ENCODE results near the gene BTBD16. TPM values are rescaled to one million over a fixed set of nuclear protein-coding genes. Genes with fewer than 3 reads are reported as not detected.

The BTBD16 gene
- total RNA-seq, 6 donors from 2014 or later = 0.20 to 1.8 (median 0.91) TPM; not detected in 3

GRCh38 chr10:122304054-122304579, 33.0 kb downstream of the BTBD16 start:
- DNase-seq (no peak), ATAC-seq (ENCODE audit: low FRiP score in 2 of 2) (no peak)
- 81 to 94% methylated on average over 7 of the region's 7 CpGs for WGBS, 2 donors
- H3K36me3 ChIP-seq = no peaks in the 10 kb centered on the region
- TF ChIP-seq POLR2A (IDR thresholded peaks at IDR 0.05) (no peak), CTCF (IDR thresholded peaks at IDR 0.05) (no peak), EP300 (IDR thresholded peaks at IDR 0.05) (no peak), POLR2AphosphoS5 (IDR thresholded peaks at IDR 0.05) (no peak)
- no peak overlapping the region for H3K27ac ChIP-seq
- H3K27me3 ChIP-seq = no peaks in the 10 kb centered on the region
- H3K4me1 ChIP-seq = peaks cover 0 to 7% (median 2%) of the 10 kb centered on the region in 4 donors
- H3K4me3 ChIP-seq = no peak overlapping the region
- H3K9me3 ChIP-seq = no peaks in the 10 kb centered on the region

DNA sequence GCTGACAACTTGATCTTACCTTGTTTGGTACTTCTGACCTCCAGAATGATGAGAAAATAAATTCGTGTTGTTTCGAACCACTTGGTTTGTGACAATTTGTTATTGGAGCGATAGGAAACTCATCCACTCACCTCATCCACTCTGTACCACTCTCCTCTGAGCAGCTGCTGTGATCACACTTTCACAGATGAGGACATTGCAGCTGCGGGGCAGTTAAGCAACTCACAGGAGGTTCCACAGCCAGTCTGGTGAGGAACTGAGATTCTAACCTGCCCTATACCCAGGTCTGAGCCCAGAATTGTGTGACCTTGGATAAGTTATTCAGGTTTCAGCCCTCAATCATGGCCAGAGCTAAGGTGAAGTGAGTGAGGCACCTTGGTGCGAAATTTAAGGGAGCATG, 35.2 kb downstream of the BTBD16 start:
- DNase-seq = no peak
- TF ChIP-seq POLR2AphosphoS5 (IDR thresholded peaks at IDR 0.05) (no peak), EP300 (IDR thresholded peaks at IDR 0.05) (no peak), CTCF (IDR thresholded peaks at IDR 0.05) (no peak), POLR2A (IDR thresholded peaks at IDR 0.05) (no peak)
- no peak for ATAC-seq (ENCODE audit: low FRiP score in 2 of 2)
- Histone ChIP-seq H3K9me3 (no peaks in the 10 kb centered on the region), H3K4me1 (peaks cover 0 to 10% (median 2%) of the 10 kb centered on the region in 4 donors), H3K27me3 (no peaks in the 10 kb centered on the region), H3K36me3 (no peaks in the 10 kb centered on the region), H3K4me3 (no peak overlapping the region), H3K27ac (no peak overlapping the region)
- 87 to 95% methylated on average over 5 of the region's 5 CpGs for WGBS, 2 donors

- Histone ChIP-seq H3K9me3 (no peaks in the 10 kb centered on the region), H3K27ac (no peak overlapping the region), H3K4me3 (no peak overlapping the region), H3K36me3 (no peaks in the 10 kb centered on the region), H3K27me3 (no peaks in the 10 kb centered on the region), H3K4me1 (peaks cover 0 to 11% (median 2%) of the 10 kb centered on the region in 4 donors)
- ATAC-seq (ENCODE audit: low FRiP score in 2 of 2) (no peak), DNase-seq (no peak)
- WGBS, 2 donors = 63 to 65% methylated on average over 3 of the region's 3 CpGs
- TF ChIP-seq POLR2AphosphoS5 (IDR thresholded peaks at IDR 0.05) (no peak), CTCF (IDR thresholded peaks at IDR 0.05) (no peak), POLR2A (IDR thresholded peaks at IDR 0.05) (no peak), EP300 (IDR thresholded peaks at IDR 0.05) (no peak)
Observed at GRCh38 chr10:122306744-122307143, 35.6 kb downstream of the BTBD16 start.

GRCh38 chr10:122307669-122308416, 36.7 kb downstream of the BTBD16 start:
- Histone ChIP-seq H3K27ac (peak overlapping the region in 1 of 4 donors; percentile 15), H3K4me3 (no peak overlapping the region), H3K9me3 (no peaks in the 10 kb centered on the region), H3K36me3 (no peaks in the 10 kb centered on the region), H3K4me1 (peaks cover 0 to 11% (median 2%) of the 10 kb centered on the region in 4 donors), H3K27me3 (no peaks in the 10 kb centered on the region)
- ATAC-seq (ENCODE audit: low FRiP score in 2 of 2) (peak in 1 of 2 donors; percentile 87), DNase-seq (no peak)
- TF ChIP-seq POLR2AphosphoS5 (IDR thresholded peaks at IDR 0.05) (peak in 1 of 2 donors; percentile 44), POLR2A (IDR thresholded peaks at IDR 0.05) (no peak), EP300 (IDR thresholded peaks at IDR 0.05) (peak in 2 of 4 donors; percentile 34)
- 47 to 51% methylated on average over 13 of the region's 13 CpGs for WGBS, 2 donors

DNA sequence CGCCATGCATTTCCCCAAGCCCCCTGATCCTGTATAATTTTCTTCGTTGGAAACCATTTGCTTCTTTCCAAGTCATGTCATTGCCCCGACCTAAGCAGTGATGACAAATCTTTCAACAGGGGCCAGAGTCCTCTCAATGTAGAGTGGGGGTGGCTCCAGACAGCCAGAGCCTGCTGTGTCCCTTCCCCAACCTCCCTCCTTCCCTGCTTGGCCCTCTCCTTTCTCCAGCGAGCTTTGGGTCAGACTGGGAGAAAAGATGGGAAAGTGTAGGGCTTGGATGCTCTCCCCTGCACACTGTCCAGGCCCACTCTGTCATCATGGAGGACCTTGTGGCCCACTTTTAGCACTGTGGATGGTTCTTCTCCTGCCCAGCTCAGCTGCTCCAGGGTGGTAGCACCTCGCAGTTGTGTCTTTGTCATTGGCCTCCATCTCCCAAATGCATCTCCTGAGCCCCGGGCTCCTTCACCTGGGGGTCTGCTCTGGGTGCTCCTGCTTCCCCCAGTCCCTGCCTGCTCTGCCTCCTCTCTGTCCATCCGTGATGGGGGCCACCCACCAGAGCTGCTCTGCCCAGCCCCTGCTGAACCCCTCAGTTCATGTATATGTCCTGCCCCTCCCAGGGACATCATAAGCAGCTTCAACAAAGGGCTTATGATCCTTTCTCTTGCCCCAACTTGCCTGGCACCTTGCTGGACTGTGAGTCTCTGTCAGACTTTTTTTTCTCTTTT, 37.5 kb downstream of the BTBD16 start:
- 82 to 87% methylated on average over 7 of the region's 7 CpGs for WGBS, 2 donors
- H3K4me1 ChIP-seq = peaks cover 0 to 11% (median 2%) of the 10 kb centered on the region in 4 donors
- TF ChIP-seq POLR2A (IDR thresholded peaks at IDR 0.05) (no peak), CTCF (IDR thresholded peaks at IDR 0.05) (no peak), EP300 (IDR thresholded peaks at IDR 0.05) (no peak), POLR2AphosphoS5 (IDR thresholded peaks at IDR 0.05) (no peak)
- H3K27ac ChIP-seq = peak overlapping the region in 1 of 4 donors; percentile 15
- ATAC-seq (ENCODE audit: low FRiP score in 2 of 2) (peak; percentile 25 to 44), DNase-seq (no peak)
- no peaks in the 10 kb centered on the region for H3K27me3 ChIP-seq
- H3K4me3 ChIP-seq = no peak overlapping the region
- H3K9me3 ChIP-seq = no peaks in the 10 kb centered on the region
- no peaks in the 10 kb centered on the region for H3K36me3 ChIP-seq
